GM19463 (cell line): ENCODE data around the gene MEGF10.

Source experiments
- ATAC-seq: cut with Tn5 transposase; IDR thresholded peaks from one replicate; pipeline ENCODE4 v1.9.1; 2021; ENCODE audit warnings: mild to moderate bottlenecking, moderate library complexity; ENCODE audit not compliant: unreplicated experiment

Gene MEGF10

GRCh38 chr5:127324756-127325155, 34.2 kb downstream of the MEGF10 start:
- no peak for ATAC-seq

- no peak for ATAC-seq
Measured at GRCh38 chr5:127326431-127326830, 35.8 kb downstream of the MEGF10 start.

GRCh38 chr5:127326976-127327755, 36.6 kb downstream of the MEGF10 start:
- ATAC-seq = no peak

- ATAC-seq = no peak
Measured at GRCh38 chr5:127330116-127330515, 39.5 kb downstream of the MEGF10 start.

GRCh38 chr5:127331890-127332649, 41.5 kb downstream of the MEGF10 start:
- no peak for ATAC-seq

- no peak for ATAC-seq
Measured at GRCh38 chr5:127333483-127333882, 42.9 kb downstream of the MEGF10 start.

- ATAC-seq = no peak
Measured at GRCh38 chr5:127335381-127335780, 44.8 kb downstream of the MEGF10 start.

GRCh38 chr5:127337876-127338275, 47.3 kb downstream of the MEGF10 start:
- ATAC-seq = no peak

GRCh38 chr5:127338501-127338900, 47.9 kb downstream of the MEGF10 start:
- ATAC-seq = no peak

GRCh38 chr5:127340606-127341005, 50.0 kb downstream of the MEGF10 start:
- ATAC-seq = no peak

- no peak for ATAC-seq
Measured at GRCh38 chr5:127342364-127342763, 51.8 kb downstream of the MEGF10 start.

- no peak for ATAC-seq
Measured at GRCh38 chr5:127343313-127343712, 52.7 kb downstream of the MEGF10 start.

- ATAC-seq = no peak
Measured at GRCh38 chr5:127343866-127344265, 53.3 kb downstream of the MEGF10 start.

GRCh38 chr5:127344931-127345330, 54.3 kb downstream of the MEGF10 start:
- no peak for ATAC-seq

- ATAC-seq = no peak
Measured at GRCh38 chr5:127351418-127351817, 60.8 kb downstream of the MEGF10 start.

GRCh38 chr5:127352068-127352467, 61.5 kb downstream of the MEGF10 start:
- no peak for ATAC-seq

GRCh38 chr5:127353327-127353726, 62.7 kb downstream of the MEGF10 start:
- ATAC-seq = no peak

- no peak for ATAC-seq
Measured at GRCh38 chr5:127353796-127354195, 63.2 kb downstream of the MEGF10 start.

GRCh38 chr5:127355337-127355736, 64.7 kb downstream of the MEGF10 start:
- ATAC-seq = no peak

- ATAC-seq = no peak
Measured at GRCh38 chr5:127358284-127358683, 67.7 kb downstream of the MEGF10 start.

- no peak for ATAC-seq
Measured at GRCh38 chr5:127358740-127359139, 68.1 kb downstream of the MEGF10 start.

- ATAC-seq = no peak
Measured at GRCh38 chr5:127359502-127359901, 68.9 kb downstream of the MEGF10 start.
